GM23338 (cell line): ENCODE results near the gene ITPR2. TPM values are rescaled to one million over a fixed set of nuclear protein-coding genes. Genes with fewer than 3 reads are reported as not detected.
A peak's percentile ranks its signal among the peaks of the same experiment; 100 is the strongest.

Experiments used
- ATAC-seq: fragments of 200-7000 bp; cut with Tn5 transposase; 3 replicates; pipeline ENCODE4 v1.9.1; 2020
- DNase-seq: peaks from one replicate; pipeline ENCODE4 v3.0.0-alpha.2; 2015; ENCODE audit warnings: low spot score
- H2AFZ ChIP-seq: fragments of 200-600 bp; sonication (generic); 2 replicates; pipeline ENCODE4 v1.8.0; 2016; ENCODE audit warnings: antibody characterized with exemption, mild to moderate bottlenecking, moderate library complexity
- H3F3A ChIP-seq: fragments of 200-600 bp; sonication (generic); replicated peaks from 2 replicates; pipeline ENCODE4 v1.8.0; 2017; ENCODE audit warnings: antibody characterized with exemption, mixed run types, low read depth
- H3K27ac ChIP-seq: fragments of 200-600 bp; sonication (generic); 2 replicates; pipeline ENCODE4 v1.6.1; 2016; ENCODE audit warnings: low read depth
- H3K27me3 ChIP-seq: fragments of 200-600 bp; sonication (generic); 2 replicates; pipeline ENCODE4 v1.8.0; 2016; ENCODE audit warnings: mild to moderate bottlenecking, mixed run types, moderate library complexity; ENCODE audit not compliant: insufficient read depth
- H3K36me3 ChIP-seq: fragments of 200-600 bp; sonication (generic); 2 replicates; pipeline ENCODE4 v1.8.0; 2016; ENCODE audit warnings: mild to moderate bottlenecking; ENCODE audit not compliant: insufficient read depth
- H3K4me1 ChIP-seq: fragments of 200-600 bp; sonication (generic); 2 replicates; pipeline ENCODE4 v1.8.0; 2016; ENCODE audit warnings: mild to moderate bottlenecking, moderate library complexity; ENCODE audit not compliant: insufficient read depth
- H3K4me2 ChIP-seq: fragments of 200-600 bp; sonication (generic); 2 replicates; pipeline ENCODE4 v1.7.1; 2017; ENCODE audit warnings: mixed run types
- H3K4me3 ChIP-seq: fragments of 200-600 bp; sonication (generic); 2 replicates; pipeline ENCODE4 v1.6.1; 2016; ENCODE audit warnings: mixed run types
- H3K79me2 ChIP-seq: fragments of 200-600 bp; sonication (generic); replicated peaks from 2 replicates; pipeline ENCODE4 v1.8.0; 2017; ENCODE audit warnings: mild to moderate bottlenecking; ENCODE audit not compliant: insufficient read depth
- H3K9me2 ChIP-seq: fragments of 200-600 bp; sonication (generic); 2 replicates; pipeline ENCODE4 v1.8.0; 2017; ENCODE audit not compliant: insufficient read depth
- H4K20me1 ChIP-seq: fragments of 200-600 bp; sonication (generic); replicated peaks from 2 replicates; pipeline ENCODE4 v1.8.0; 2017; ENCODE audit warnings: mild to moderate bottlenecking; ENCODE audit not compliant: insufficient read depth
- H3K27ac Mint-ChIP-seq: 2 replicates; pipeline ENCODE4 v1.8.0; 2020; ENCODE audit warnings: inconsistent platforms, mild to moderate bottlenecking, moderate library complexity, mixed read lengths
- H3K27me3 Mint-ChIP-seq: 3 replicates; pipeline ENCODE4 v1.8.0; 2022; ENCODE audit warnings: low read depth, mild to moderate bottlenecking, moderate library complexity, mixed read lengths, inconsistent platforms; ENCODE audit not compliant: insufficient read depth, poor library complexity
- H3K36me3 Mint-ChIP-seq: 3 replicates; pipeline ENCODE4 v1.8.0; 2021; ENCODE audit warnings: low read depth, mild to moderate bottlenecking, inconsistent platforms, moderate library complexity, mixed read lengths
- H3K4me1 Mint-ChIP-seq: 3 replicates; pipeline ENCODE4 v1.8.0; 2020; ENCODE audit warnings: mild to moderate bottlenecking, inconsistent platforms, mixed read lengths
- H3K4me3 Mint-ChIP-seq: 3 replicates; pipeline ENCODE4 v1.8.0; 2021; ENCODE audit warnings: moderate library complexity, mild to moderate bottlenecking, inconsistent platforms, mixed read lengths
- H3K9me3 Mint-ChIP-seq: 3 replicates; pipeline ENCODE4 v1.8.0; 2020; ENCODE audit warnings: moderate library complexity, mild to moderate bottlenecking, inconsistent platforms, mixed read lengths
- CREB1 ChIP-seq: fragments of 250-450 bp; sonication (Bioruptor Pico); IDR thresholded peaks from 2 replicates; pipeline ENCODE4 v1.5.0; 2020; ENCODE audit warnings: low read depth, mild to moderate bottlenecking, moderate library complexity
- CTCF ChIP-seq, 2 experiments: fragments of 200-600 bp in 1 of 2; sonication (generic) in 1 of 2; conservative IDR thresholded peaks; 2 replicates each; pipeline versions ENCODE4 v1.5.1 to v1.6.1; 2016 to 2017; ENCODE audit warnings: antibody characterized with exemption in 2 of 2, low read depth in 2 of 2, mild to moderate bottlenecking in 2 of 2, moderate library complexity in 1 of 2
- ETS1 ChIP-seq: IDR thresholded peaks from 2 replicates; pipeline ENCODE4 v1.6.1; 2016; ENCODE audit warnings: antibody characterized with exemption
- EZH2 ChIP-seq: fragments of 200-600 bp; sonication (generic); IDR thresholded peaks from one replicate; pipeline ENCODE4 v1.8.0; 2017; ENCODE audit warnings: antibody characterized with exemption, mild to moderate bottlenecking, low read depth; ENCODE audit not compliant: unreplicated experiment
- EZH2phosphoT487 ChIP-seq: fragments of 200-600 bp; sonication (generic); IDR thresholded peaks from one replicate; pipeline ENCODE4 v1.8.1; 2018; ENCODE audit warnings: antibody characterized with exemption; ENCODE audit not compliant: unreplicated experiment
- JUNB ChIP-seq: IDR thresholded peaks from one replicate; pipeline ENCODE4 v1.6.1; 2016; ENCODE audit warnings: antibody characterized with exemption; ENCODE audit not compliant: unreplicated experiment
- NANOG ChIP-seq: IDR thresholded peaks from 2 replicates; pipeline ENCODE4 v1.6.1; 2016; ENCODE audit warnings: antibody characterized with exemption, borderline replicate concordance
- POLR2AphosphoS5 ChIP-seq: IDR thresholded peaks from 2 replicates; pipeline ENCODE4 v1.6.1; 2016; ENCODE audit warnings: antibody characterized with exemption, low read depth
- REST ChIP-seq: IDR thresholded peaks from one replicate; pipeline ENCODE4 v1.6.1; 2018; ENCODE audit warnings: antibody characterized with exemption; ENCODE audit not compliant: unreplicated experiment
- STAT1 ChIP-seq: IDR thresholded peaks from one replicate; pipeline ENCODE4 v1.6.1; 2016; ENCODE audit warnings: antibody characterized with exemption; ENCODE audit not compliant: unreplicated experiment
- ZNF114 ChIP-seq: fragments of 250-450 bp; sonication (Bioruptor Pico); IDR thresholded peaks from 2 replicates; pipeline ENCODE4 v1.5.0; 2020; ENCODE audit warnings: mild to moderate bottlenecking, moderate library complexity
- ZNF331 ChIP-seq: fragments of 250-450 bp; sonication (Bioruptor Pico); IDR thresholded peaks from 2 replicates; pipeline ENCODE4 v1.5.0; 2020; ENCODE audit warnings: low read depth, mild to moderate bottlenecking, moderate library complexity
- ZNF462 ChIP-seq: fragments of 250-450 bp; sonication (Bioruptor Pico); IDR thresholded peaks from 2 replicates; pipeline ENCODE4 v1.5.0; 2020; ENCODE audit warnings: mild to moderate bottlenecking, moderate library complexity
- polyA plus RNA-seq: library from polyadenylated mRNA; unstranded; fragments of >200 nt; fragmentation: Nextera tagmentation; extraction: Ambion mirVana; gene quantifications from 2 replicates; pipeline ENCODE4 v1.2.1, GENCODE V29; 2016
- total RNA-seq: library from RNA; depleted of rRNA; stranded (reverse); fragments of >200 nt; shearing (Covaris generic); gene quantifications from 2 replicates; pipeline ENCODE4 v1.2.3, GENCODE V29; 2014

Gene ITPR2
- total and polyA plus RNA-seq, 2 experiments from 2014 or later, result 44.5 to 65.2 TPM

- no peak for ATAC-seq
- peaks cover 49% of the 10 kb centered on the region for H3K4me1 ChIP-seq
- no peaks in the 10 kb centered on the region for H3K27me3 ChIP-seq
- TF ChIP-seq ZNF114 (CRISPR knock-in tag), result no peak
- TF ChIP-seq JUNB, result no peak
- no peak for TF ChIP-seq STAT1
- no peak for TF ChIP-seq REST
- TF ChIP-seq POLR2AphosphoS5, result no peak
- TF ChIP-seq EZH2, result no peak
- no peak for TF ChIP-seq NANOG
- TF ChIP-seq CTCF (conservative IDR thresholded peaks at IDR 0.05; ENCODE audit: low read depth in 2 of 2), result no peak
- TF ChIP-seq CREB1, result no peak
- TF ChIP-seq ETS1, result no peak
- TF ChIP-seq ZNF462 (CRISPR knock-in tag), result no peak
- TF ChIP-seq EZH2phosphoT487, result no peak
- no peak for TF ChIP-seq ZNF331 (CRISPR knock-in tag)
- H3K4me2 ChIP-seq, result no peak overlapping the region
- no peak overlapping the region for H3K4me3 ChIP-seq
- no peak overlapping the region for H3K4me3 Mint-ChIP-seq
- H3K27me3 Mint-ChIP-seq, result peaks cover 2% of the 10 kb centered on the region
- H3K9me3 Mint-ChIP-seq, result no peaks in the 10 kb centered on the region
- peaks cover 54% of the 10 kb centered on the region for H3K4me1 Mint-ChIP-seq
- H3K79me2 ChIP-seq, result no peaks in the 10 kb centered on the region
- H3K36me3 ChIP-seq, result no peaks in the 10 kb centered on the region
- H3F3A ChIP-seq, result no peaks in the 10 kb centered on the region; the same call in 1 of the 2 replicates
- peak overlapping the region; percentile 95 for H3K27ac ChIP-seq
- no peaks in the 10 kb centered on the region for H4K20me1 ChIP-seq
- H3K36me3 Mint-ChIP-seq, result peaks cover 14% of the 10 kb centered on the region; the same call in 2 of the 3 replicates
- no peak overlapping the region for H2AFZ ChIP-seq
- no peak for DNase-seq
- no peaks in the 10 kb centered on the region for H3K9me2 ChIP-seq
- H3K27ac Mint-ChIP-seq, result peak overlapping the region; percentile 82
These were observed 319.5 kb downstream of the ITPR2 start for GRCh38 chr12:26513363-26514043.
